Dermis blood vessel endothelial cell (primary cell): ENCODE results near the gene ALOX12. TPM values are rescaled to one million over a fixed set of nuclear protein-coding genes. Genes with fewer than 3 reads are reported as not detected.
A peak's percentile ranks its signal among the peaks of the same experiment; 100 is the strongest.
"Not testable (repeated sequence)": the region's sequence is repeated elsewhere in the genome, so short reads cannot be mapped to it uniquely, and the experiment has no call there.

Source experiments
- DNase-seq: peaks from one replicate; pipeline ENCODE4 v3.0.0; 2010
- total RNA-seq: library from RNA; depleted of rRNA; stranded (reverse); fragments of >200 nt; gene quantifications from 2 replicates; pipeline ENCODE4 v1.2.3, GENCODE V29; 2014

The ALOX12 gene
- total RNA-seq, 1 donor from 2014 or later, result not detected

GRCh38 chr17:7046725-7047397 lies 51.0 kb downstream of the ALOX12 start:
- DNase-seq, result not testable (repeated sequence)

- no peak for DNase-seq
Observed at GRCh38 chr17:7047566-7047965, 51.7 kb downstream of the ALOX12 start.

DNA sequence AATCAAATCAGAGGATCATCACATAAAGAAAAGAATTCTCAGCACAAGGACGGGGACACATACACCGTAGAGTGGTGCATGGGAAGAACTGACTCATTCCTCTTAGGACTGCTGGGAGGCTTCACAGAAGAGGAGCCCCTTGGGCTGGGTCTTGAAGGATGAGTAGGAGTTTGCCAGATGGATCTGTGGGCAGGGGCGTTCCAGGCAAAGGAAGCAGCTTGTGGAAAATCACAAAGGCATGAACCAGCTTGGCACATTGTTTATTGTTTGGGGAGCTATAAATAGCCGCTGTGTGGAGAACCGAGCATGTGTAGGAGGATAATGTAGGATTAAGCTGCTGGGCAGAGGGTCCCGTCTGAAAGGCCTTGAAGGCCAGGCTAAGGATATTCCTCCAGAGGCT lies 53.1 kb downstream of the ALOX12 start:
- DNase-seq, result peak; percentile 51

DNA sequence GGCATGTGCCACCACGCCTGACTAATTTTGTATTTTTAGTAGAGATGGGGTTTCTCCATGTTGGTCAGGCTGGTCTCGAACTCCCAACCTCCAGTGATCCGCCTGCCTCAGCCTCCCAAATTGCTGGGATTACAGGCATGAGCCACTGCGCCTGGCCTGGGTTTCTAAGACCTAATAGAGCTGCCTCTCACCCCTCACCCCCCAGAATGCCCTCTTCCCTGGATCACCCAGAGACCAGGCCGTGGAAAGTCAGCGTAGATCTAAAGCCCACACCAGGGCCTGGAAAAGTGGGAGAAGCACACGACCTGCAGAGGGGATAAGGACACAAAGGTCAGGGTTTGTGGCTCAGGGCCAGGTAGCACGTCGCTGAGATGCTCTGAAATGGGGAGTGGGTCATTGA lies 54.7 kb downstream of the ALOX12 start:
- not testable (repeated sequence) for DNase-seq

DNA sequence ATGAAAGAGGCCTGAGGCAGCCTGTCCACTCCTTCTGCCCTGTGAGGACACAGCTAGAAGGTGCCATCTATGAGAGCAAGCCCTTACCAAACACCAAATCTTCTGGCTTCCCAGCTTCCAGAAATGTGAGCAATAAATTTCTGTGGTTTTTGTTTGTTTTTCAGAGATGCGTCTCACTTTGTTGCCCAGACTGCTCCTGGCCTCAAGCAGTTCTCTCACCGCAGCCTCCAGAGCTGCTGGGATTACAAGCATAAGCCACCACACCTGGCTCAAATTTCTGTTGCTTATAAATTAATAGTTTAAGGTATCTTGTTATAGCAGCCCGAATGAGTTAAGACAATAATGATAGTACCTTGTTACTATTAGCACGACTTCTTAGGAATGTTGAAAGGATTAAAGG lies 60.5 kb downstream of the ALOX12 start:
- DNase-seq, result no peak

- peak; percentile 97 for DNase-seq
Observed at GRCh38 chr17:7058831-7059447, 63.1 kb downstream of the ALOX12 start.

Other genes starting within 250 kb of the ALOX12 start
- 9.8 and 13.3 TPM in 2 replicates for gene XAF1, start 240.0 kb upstream of the ALOX12 start, total RNA-seq
- 3.7 and 4.3 TPM in 2 replicates for gene FBXO39, start 219.8 kb upstream of the ALOX12 start, total RNA-seq
- not detected in 2 replicates for gene TEKT1, start 164.3 kb upstream of the ALOX12 start, total RNA-seq
- 28.1 and 47.9 TPM in 2 replicates for gene RNASEK, start 16.6 kb downstream of the ALOX12 start, total RNA-seq
- gene BCL6B, start 27.0 kb downstream of the ALOX12 start, total RNA-seq, result 86.6 and 140 TPM in 2 replicates
- 1.7 and 2.2 TPM in 2 replicates for gene SLC16A13, start 40.0 kb downstream of the ALOX12 start, total RNA-seq
- 1.1 and 1.5 TPM in 2 replicates for gene SLC16A11, start 48.0 kb downstream of the ALOX12 start, total RNA-seq
- gene CLEC10A, start 84.2 kb downstream of the ALOX12 start, total RNA-seq, result 0.60 and 1.5 TPM in 2 replicates
- gene ASGR2, start 118.8 kb downstream of the ALOX12 start, total RNA-seq, result not detected in 2 replicates
- gene ASGR1, start 183.3 kb downstream of the ALOX12 start, total RNA-seq, result 9.5 and 18.2 TPM in 2 replicates
- gene DLG4, start 223.8 kb downstream of the ALOX12 start, total RNA-seq, result 13.4 and 21.5 TPM in 2 replicates
- gene ACADVL, start 223.9 kb downstream of the ALOX12 start, total RNA-seq, result 196 and 385 TPM in 2 replicates
- 32.8 and 45.7 TPM in 2 replicates for gene DVL2, start 238.5 kb downstream of the ALOX12 start, total RNA-seq
- gene PHF23, start 243.4 kb downstream of the ALOX12 start, total RNA-seq, result 41.4 and 42.8 TPM in 2 replicates
- gene GABARAP, start 246.4 kb downstream of the ALOX12 start, total RNA-seq, result 148 and 196 TPM in 2 replicates